Body of pancreas (tissue), 4 donors: ENCODE results near the gene CLDN4.

Source experiments
- CTCF ChIP-seq, 7 experiments: fragments of 450-650 bp in 4 of 7; fragments of 200-600 bp in 3 of 7; sonication (generic) in 3 of 7; IDR thresholded peaks; one replicate each; pipeline ENCODE4 v1.5.1; 2016 to 2019; ENCODE audit warnings: antibody characterized with exemption in 7 of 7
- POLR2A ChIP-seq, 3 donors: fragments of 450-650 bp; IDR thresholded peaks; one replicate each; pipeline ENCODE4 v1.6.1; 2016; ENCODE audit warnings: antibody characterized with exemption in 3 of 3, mild to moderate bottlenecking in 2 of 3

GRCh38 chr7:73866446-73866767, 35.6 kb downstream of the CLDN4 start:
- TF ChIP-seq CTCF (IDR thresholded peaks at IDR 0.05) (no peak), POLR2A (IDR thresholded peaks at IDR 0.05) (no peak)
